Liver (tissue), 3 donors: ENCODE results near the gene DISP3.

ENCODE experiments used
- GABPA ChIP-seq, 2 donors: IDR thresholded peaks in 1 of 2; conservative IDR thresholded peaks in 1 of 2; 2 replicates each; pipeline ENCODE4 v1.6.1; 2016; ENCODE audit warnings: antibody characterized with exemption in 2 of 2, mild to moderate bottlenecking in 1 of 2, moderate library complexity in 1 of 2
- JUND ChIP-seq, 2 donors: IDR thresholded peaks; 2 replicates each; pipeline ENCODE4 v1.6.1; 2016; ENCODE audit warnings: antibody characterized with exemption in 2 of 2
- TAF1 ChIP-seq: conservative IDR thresholded peaks from 2 replicates; pipeline ENCODE4 v1.6.1; 2016; ENCODE audit warnings: antibody characterized with exemption, mild to moderate bottlenecking
- YY1 ChIP-seq: IDR thresholded peaks from 2 replicates; pipeline ENCODE4 v1.6.1; 2016; ENCODE audit warnings: antibody characterized with exemption, mild to moderate bottlenecking
- TF ChIP-seq, protein P1 (sequence below): fragments of 150-350 bp; IDR thresholded peaks from 2 replicates; pipeline ENCODE4 v1.5.1; 2017; ENCODE audit warnings: improper control_type of control experiment, low read depth, low read length; ENCODE audit not compliant: missing input control
- TF ChIP-seq, protein P2 (sequence below): IDR thresholded peaks from 2 replicates; pipeline ENCODE4 v1.6.1; 2016; ENCODE audit warnings: antibody characterized with exemption, mild to moderate bottlenecking
- TF ChIP-seq, protein P3 (sequence below): IDR thresholded peaks from 2 replicates; pipeline ENCODE4 v1.6.1; 2016; ENCODE audit warnings: antibody characterized with exemption
- donor health status: healthy.
- donor health status: healthy.

DNA sequence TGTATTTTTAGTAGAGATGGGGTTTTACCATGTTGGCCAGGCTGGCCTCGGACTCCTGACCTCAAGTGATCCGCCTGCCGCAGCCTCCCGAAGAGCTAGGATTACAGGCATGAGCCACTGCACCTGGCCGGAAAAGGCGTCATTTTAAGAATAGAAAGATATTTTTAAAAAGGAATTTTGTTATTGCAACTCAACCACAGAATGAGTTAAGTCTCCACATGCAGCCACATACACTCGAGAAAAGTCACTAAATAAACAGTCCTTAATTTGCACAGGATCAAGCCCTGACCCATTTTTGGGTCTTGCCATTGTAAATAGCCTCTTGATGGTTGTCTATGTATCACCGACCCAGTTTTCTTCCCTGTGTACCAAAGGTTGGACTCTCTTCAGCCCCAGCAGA is 89.7 kb downstream of the DISP3 start:
- TF ChIP-seq, protein P1, sequence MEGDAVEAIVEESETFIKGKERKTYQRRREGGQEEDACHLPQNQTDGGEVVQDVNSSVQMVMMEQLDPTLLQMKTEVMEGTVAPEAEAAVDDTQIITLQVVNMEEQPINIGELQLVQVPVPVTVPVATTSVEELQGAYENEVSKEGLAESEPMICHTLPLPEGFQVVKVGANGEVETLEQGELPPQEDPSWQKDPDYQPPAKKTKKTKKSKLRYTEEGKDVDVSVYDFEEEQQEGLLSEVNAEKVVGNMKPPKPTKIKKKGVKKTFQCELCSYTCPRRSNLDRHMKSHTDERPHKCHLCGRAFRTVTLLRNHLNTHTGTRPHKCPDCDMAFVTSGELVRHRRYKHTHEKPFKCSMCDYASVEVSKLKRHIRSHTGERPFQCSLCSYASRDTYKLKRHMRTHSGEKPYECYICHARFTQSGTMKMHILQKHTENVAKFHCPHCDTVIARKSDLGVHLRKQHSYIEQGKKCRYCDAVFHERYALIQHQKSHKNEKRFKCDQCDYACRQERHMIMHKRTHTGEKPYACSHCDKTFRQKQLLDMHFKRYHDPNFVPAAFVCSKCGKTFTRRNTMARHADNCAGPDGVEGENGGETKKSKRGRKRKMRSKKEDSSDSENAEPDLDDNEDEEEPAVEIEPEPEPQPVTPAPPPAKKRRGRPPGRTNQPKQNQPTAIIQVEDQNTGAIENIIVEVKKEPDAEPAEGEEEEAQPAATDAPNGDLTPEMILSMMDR, result no peak
- no peak for TF ChIP-seq GABPA (IDR thresholded peaks at IDR 0.05 in 1 of 2, conservative IDR thresholded peaks at IDR 0.05 in 1 of 2)
- no peak for TF ChIP-seq TAF1
- TF ChIP-seq, protein P2, sequence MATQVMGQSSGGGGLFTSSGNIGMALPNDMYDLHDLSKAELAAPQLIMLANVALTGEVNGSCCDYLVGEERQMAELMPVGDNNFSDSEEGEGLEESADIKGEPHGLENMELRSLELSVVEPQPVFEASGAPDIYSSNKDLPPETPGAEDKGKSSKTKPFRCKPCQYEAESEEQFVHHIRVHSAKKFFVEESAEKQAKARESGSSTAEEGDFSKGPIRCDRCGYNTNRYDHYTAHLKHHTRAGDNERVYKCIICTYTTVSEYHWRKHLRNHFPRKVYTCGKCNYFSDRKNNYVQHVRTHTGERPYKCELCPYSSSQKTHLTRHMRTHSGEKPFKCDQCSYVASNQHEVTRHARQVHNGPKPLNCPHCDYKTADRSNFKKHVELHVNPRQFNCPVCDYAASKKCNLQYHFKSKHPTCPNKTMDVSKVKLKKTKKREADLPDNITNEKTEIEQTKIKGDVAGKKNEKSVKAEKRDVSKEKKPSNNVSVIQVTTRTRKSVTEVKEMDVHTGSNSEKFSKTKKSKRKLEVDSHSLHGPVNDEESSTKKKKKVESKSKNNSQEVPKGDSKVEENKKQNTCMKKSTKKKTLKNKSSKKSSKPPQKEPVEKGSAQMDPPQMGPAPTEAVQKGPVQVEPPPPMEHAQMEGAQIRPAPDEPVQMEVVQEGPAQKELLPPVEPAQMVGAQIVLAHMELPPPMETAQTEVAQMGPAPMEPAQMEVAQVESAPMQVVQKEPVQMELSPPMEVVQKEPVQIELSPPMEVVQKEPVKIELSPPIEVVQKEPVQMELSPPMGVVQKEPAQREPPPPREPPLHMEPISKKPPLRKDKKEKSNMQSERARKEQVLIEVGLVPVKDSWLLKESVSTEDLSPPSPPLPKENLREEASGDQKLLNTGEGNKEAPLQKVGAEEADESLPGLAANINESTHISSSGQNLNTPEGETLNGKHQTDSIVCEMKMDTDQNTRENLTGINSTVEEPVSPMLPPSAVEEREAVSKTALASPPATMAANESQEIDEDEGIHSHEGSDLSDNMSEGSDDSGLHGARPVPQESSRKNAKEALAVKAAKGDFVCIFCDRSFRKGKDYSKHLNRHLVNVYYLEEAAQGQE, result no peak
- TF ChIP-seq JUND (IDR thresholded peaks at IDR 0.05), result no peak
- TF ChIP-seq YY1, result no peak
- TF ChIP-seq, protein P3, sequence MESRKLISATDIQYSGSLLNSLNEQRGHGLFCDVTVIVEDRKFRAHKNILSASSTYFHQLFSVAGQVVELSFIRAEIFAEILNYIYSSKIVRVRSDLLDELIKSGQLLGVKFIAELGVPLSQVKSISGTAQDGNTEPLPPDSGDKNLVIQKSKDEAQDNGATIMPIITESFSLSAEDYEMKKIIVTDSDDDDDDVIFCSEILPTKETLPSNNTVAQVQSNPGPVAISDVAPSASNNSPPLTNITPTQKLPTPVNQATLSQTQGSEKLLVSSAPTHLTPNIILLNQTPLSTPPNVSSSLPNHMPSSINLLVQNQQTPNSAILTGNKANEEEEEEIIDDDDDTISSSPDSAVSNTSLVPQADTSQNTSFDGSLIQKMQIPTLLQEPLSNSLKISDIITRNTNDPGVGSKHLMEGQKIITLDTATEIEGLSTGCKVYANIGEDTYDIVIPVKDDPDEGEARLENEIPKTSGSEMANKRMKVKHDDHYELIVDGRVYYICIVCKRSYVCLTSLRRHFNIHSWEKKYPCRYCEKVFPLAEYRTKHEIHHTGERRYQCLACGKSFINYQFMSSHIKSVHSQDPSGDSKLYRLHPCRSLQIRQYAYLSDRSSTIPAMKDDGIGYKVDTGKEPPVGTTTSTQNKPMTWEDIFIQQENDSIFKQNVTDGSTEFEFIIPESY, result no peak
